ENCODE measurements around the gene PRRC2A.
A peak's percentile ranks its signal among the peaks of the same experiment; 100 is the strongest.

Gene PRRC2A

GRCh38 chr6:31621320-31621939, 915 bp downstream of the PRRC2A start (continued):
- TF ChIP-seq ZNF280D (tag by site-specific recombination; IDR thresholded peaks at IDR 0.05): no peak
- TF ChIP-seq ZNF623 (tag by site-specific recombination; IDR thresholded peaks at IDR 0.05): no peak
- no peak for TF ChIP-seq PRDM1 (tag by site-specific recombination; IDR thresholded peaks at IDR 0.05)
- no peak for TF ChIP-seq ZNF791 (tag by site-specific recombination; IDR thresholded peaks at IDR 0.05)
- TF ChIP-seq ZNF26 (tag by site-specific recombination; IDR thresholded peaks at IDR 0.05): no peak
- no peak for TF ChIP-seq ZNF776 (tag by site-specific recombination; IDR thresholded peaks at IDR 0.05; ENCODE audit: borderline replicate concordance)
- no peak for TF ChIP-seq ZNF155 (tag by site-specific recombination; IDR thresholded peaks at IDR 0.05)
- TF ChIP-seq ELK4 (IDR thresholded peaks at IDR 0.05; ENCODE audit: borderline replicate concordance, low read depth, low read length): no peak
- TF ChIP-seq ZNF248 (tag by site-specific recombination; IDR thresholded peaks at IDR 0.05): no peak
- no peak for TF ChIP-seq ZXDB (tag by site-specific recombination; IDR thresholded peaks at IDR 0.05)
- TF ChIP-seq ZBTB17 (tag by site-specific recombination; IDR thresholded peaks at IDR 0.05): peak; percentile 37; the same call in 1 of the 2 replicates
- TF ChIP-seq ZNF311 (tag by site-specific recombination; IDR thresholded peaks at IDR 0.05; ENCODE audit: borderline replicate concordance): no peak
- peak; percentile 35; the same call in 1 of the 2 replicates for TF ChIP-seq ZNF335 (tag by site-specific recombination; conservative IDR thresholded peaks at IDR 0.05)
- TF ChIP-seq ZNF23 (tag by site-specific recombination; IDR thresholded peaks at IDR 0.05; ENCODE audit: borderline replicate concordance): no peak
- no peak for TF ChIP-seq ZNF138 (tag by site-specific recombination; IDR thresholded peaks at IDR 0.05; ENCODE audit: borderline replicate concordance)
- TF ChIP-seq ZNF366 (tag by site-specific recombination; conservative IDR thresholded peaks at IDR 0.05): no peak
- no peak for TF ChIP-seq KLF9 (tag by site-specific recombination; IDR thresholded peaks at IDR 0.05; ENCODE audit: low read depth)
- TF ChIP-seq GLIS2 (tag by site-specific recombination; IDR thresholded peaks at IDR 0.05): 0 out of 2 replicates have a peak, but pooled peaks have one; percentile 57
- no peak for TF ChIP-seq PRDM2 (tag by site-specific recombination; IDR thresholded peaks at IDR 0.05; ENCODE audit: borderline replicate concordance)
- no peak for TF ChIP-seq ZNF174 (tag by site-specific recombination; IDR thresholded peaks at IDR 0.05)
- no peak; the same call in 1 of the 2 replicates for TF ChIP-seq ZNF639 (tag by site-specific recombination; IDR thresholded peaks at IDR 0.05)
- no peak for TF ChIP-seq ZNF132 (tag by site-specific recombination; IDR thresholded peaks at IDR 0.05; ENCODE audit: borderline replicate concordance)
- 0 out of 2 replicates have a peak, but pooled peaks have one; percentile 4 for TF ChIP-seq ZNF18 (tag by site-specific recombination; IDR thresholded peaks at IDR 0.05)
